Kidney (tissue), 14 donors: ENCODE results near the gene ZNF595. TPM values are rescaled to one million over a fixed set of nuclear protein-coding genes. Genes with fewer than 3 reads are reported as not detected.
A peak's percentile ranks its signal among the peaks of the same experiment; 100 is the strongest.
"Not testable (repeated sequence)": the region's sequence is repeated elsewhere in the genome, so short reads cannot be mapped to it uniquely, and the experiment has no call there.

Source experiments
- DNase-seq, 5 donors: peaks; one replicate each; pipeline ENCODE4 v3.0.0-alpha.2; 2013 to 2020
- FAIRE-seq: peaks from 2 replicates; lab custom pipeline; 2012; peaks lifted over from hg19 to GRCh38; lab: Jason Lieb, UNC
- H3K27ac ChIP-seq, 2 donors: one replicate each; pipeline ENCODE4 v1.7.0; 2013; ENCODE audit warnings: low read depth in 2 of 2, low read length in 2 of 2, inconsistent platforms in 1 of 2
- H3K27me3 ChIP-seq: one replicate; pipeline ENCODE4 v1.7.1; 2013; ENCODE audit warnings: low read length, inconsistent platforms; ENCODE audit not compliant: control insufficient read depth, insufficient read depth
- H3K36me3 ChIP-seq, 3 donors: one replicate each; pipeline versions ENCODE4 v1.7.0 to v1.7.1; 2013; ENCODE audit warnings: low read length in 3 of 3, control low read depth in 1 of 3, inconsistent platforms in 1 of 3; ENCODE audit not compliant: insufficient read depth in 3 of 3, control insufficient read depth in 2 of 3
- H3K4me1 ChIP-seq, 3 donors: one replicate each; pipeline versions ENCODE4 v1.7.0 to v1.7.1; 2013; ENCODE audit warnings: low read length in 3 of 3, inconsistent platforms in 1 of 3, low read depth in 1 of 3; ENCODE audit not compliant: control insufficient read depth in 2 of 3, insufficient read depth in 2 of 3
- H3K4me3 ChIP-seq, 3 donors: one replicate each; pipeline versions ENCODE4 v1.7.0 to v1.8.1; 2013; ENCODE audit warnings: low read length in 3 of 3, control low read depth in 1 of 3, inconsistent platforms in 1 of 3
- H3K9ac ChIP-seq, 3 donors: one replicate each; pipeline versions ENCODE4 v1.7.0 to v1.7.1; 2013; ENCODE audit warnings: low read length in 3 of 3, control low read depth in 1 of 3, inconsistent platforms in 1 of 3
- H3K9me3 ChIP-seq, 3 donors: one replicate each; pipeline versions ENCODE4 v1.7.0 to v1.7.1; 2013; ENCODE audit warnings: low read length in 3 of 3, control low read depth in 1 of 3, inconsistent platforms in 1 of 3; ENCODE audit not compliant: control insufficient read depth in 2 of 3, insufficient read depth in 1 of 3
- intact Hi-C: fragments of 100-400 bp; cut with DNase I; formaldehyde crosslinking; loops from one replicate; pipeline ENCODE4 v1.11.1; 2022
- polyA plus RNA-seq: library from polyadenylated mRNA; stranded (reverse); fragments of 350-450 nt; fragmentation: Illumina TruSeq; extraction: RNeasy Lipid Tissue Mini Kit (QIAGEN cat#74804); gene quantifications from one replicate; pipeline ENCODE4 v1.2.3, GENCODE V29; 2014; ENCODE audit warnings: low read depth, low replicate concordance; ENCODE audit not compliant: insufficient read depth
- total RNA-seq: library from RNA; stranded (reverse); fragmentation: NEBNext Ultra II Directional; extraction: Animal tissue kit (Norgen Biotek cat#: 25700); gene quantifications from one replicate; pipeline ENCODE4 v1.2.1, GENCODE V29; 2021
- TF ChIP-seq, protein P1 (sequence below): IDR thresholded peaks from 3 replicates; pipeline ENCODE4 v1.5.1; 2012; ENCODE audit warnings: mild to moderate bottlenecking, moderate library complexity, borderline replicate concordance; ENCODE audit not compliant: insufficient read depth; ENCODE audit errors: extremely low read depth
- donor health status: control.
- donor health status: control.
- donor health status: control.
- donor health status: control.
- donor health status: control.
- donor health status: DM: yes; HTN: yes; CAD: no.
- donor health status: Normal renal cell carcinoma (clear cell type).

ZNF595 gene
- total and polyA plus RNA-seq, 2 donors from 2014 or later, result 6.0 to 18.3 TPM

DNA sequence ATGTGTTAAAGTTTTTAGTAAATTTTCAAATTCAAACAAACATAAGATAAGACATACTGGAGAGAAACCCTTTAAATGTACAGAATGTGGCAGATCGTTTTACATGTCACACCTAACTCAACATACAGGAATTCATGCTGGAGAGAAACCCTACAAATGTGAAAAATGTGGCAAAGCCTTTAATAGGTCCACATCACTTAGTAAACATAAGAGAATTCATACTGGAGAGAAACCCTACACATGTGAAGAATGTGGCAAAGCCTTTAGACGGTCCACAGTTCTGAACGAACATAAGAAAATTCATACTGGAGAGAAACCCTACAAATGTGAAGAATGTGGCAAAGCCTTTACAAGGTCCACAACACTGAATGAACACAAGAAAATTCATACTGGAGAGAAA lies 32.8 kb downstream of the ZNF595 start:
- intact Hi-C loops, result no loop called here
- peaks cover 28 to 75% (median 62%) of the 10 kb centered on the region in 3 donors for H3K9me3 ChIP-seq
- no peaks in the 10 kb centered on the region for H3K4me1 ChIP-seq
- H3K4me3 ChIP-seq, result peak overlapping the region in 1 of 3 donors; percentile 32
- H3K27me3 ChIP-seq, result no peaks in the 10 kb centered on the region
- FAIRE-seq (no peak), DNase-seq (no peak)
- no peak overlapping the region for H3K27ac ChIP-seq
- H3K36me3 ChIP-seq, result peaks cover 16 to 23% (median 17%) of the 10 kb centered on the region in 3 donors
- TF ChIP-seq, protein P1, sequence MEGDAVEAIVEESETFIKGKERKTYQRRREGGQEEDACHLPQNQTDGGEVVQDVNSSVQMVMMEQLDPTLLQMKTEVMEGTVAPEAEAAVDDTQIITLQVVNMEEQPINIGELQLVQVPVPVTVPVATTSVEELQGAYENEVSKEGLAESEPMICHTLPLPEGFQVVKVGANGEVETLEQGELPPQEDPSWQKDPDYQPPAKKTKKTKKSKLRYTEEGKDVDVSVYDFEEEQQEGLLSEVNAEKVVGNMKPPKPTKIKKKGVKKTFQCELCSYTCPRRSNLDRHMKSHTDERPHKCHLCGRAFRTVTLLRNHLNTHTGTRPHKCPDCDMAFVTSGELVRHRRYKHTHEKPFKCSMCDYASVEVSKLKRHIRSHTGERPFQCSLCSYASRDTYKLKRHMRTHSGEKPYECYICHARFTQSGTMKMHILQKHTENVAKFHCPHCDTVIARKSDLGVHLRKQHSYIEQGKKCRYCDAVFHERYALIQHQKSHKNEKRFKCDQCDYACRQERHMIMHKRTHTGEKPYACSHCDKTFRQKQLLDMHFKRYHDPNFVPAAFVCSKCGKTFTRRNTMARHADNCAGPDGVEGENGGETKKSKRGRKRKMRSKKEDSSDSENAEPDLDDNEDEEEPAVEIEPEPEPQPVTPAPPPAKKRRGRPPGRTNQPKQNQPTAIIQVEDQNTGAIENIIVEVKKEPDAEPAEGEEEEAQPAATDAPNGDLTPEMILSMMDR, result no peak
- H3K9ac ChIP-seq, result no peak overlapping the region

DNA sequence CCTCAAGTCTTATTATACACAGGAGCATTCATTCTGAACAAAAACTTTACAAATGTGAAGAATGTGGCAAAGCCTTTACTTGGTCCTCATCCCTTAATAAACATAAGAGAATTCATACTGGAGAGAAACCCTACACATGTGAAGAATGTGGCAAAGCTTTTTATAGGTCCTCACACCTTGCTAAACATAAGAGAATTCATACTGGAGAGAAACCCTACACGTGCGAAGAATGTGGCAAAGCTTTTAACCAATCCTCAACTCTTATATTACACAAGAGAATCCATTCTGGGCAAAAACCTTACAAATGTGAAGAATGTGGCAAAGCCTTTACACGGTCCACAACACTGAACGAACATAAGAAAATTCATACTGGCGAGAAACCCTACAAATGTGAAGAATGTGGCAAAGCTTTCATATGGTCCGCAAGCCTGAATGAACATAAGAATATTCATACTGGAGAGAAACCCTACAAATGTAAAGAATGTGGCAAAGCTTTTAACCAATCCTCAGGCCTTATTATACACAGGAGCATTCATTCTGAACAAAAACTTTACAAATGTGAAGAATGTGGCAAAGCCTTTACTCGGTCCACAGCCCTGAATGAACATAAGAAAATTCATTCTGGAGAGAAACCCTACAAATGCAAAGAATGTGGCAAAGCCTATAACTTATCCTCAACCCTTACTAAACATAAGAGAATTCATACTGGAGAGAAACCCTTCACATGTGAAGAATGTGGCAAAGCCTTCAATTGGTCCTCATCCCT lies 33.6 kb downstream of the ZNF595 start:
- intact Hi-C loops, H3K4me1 ChIP-seq, H3K9ac ChIP-seq, FAIRE-seq, H3K27ac ChIP-seq, H3K27me3 ChIP-seq, DNase-seq: not testable (repeated sequence)
- H3K36me3 ChIP-seq, result peaks cover 14 to 23% (median 16%) of the 10 kb centered on the region in 3 donors
- peak overlapping the region in 1 of 3 donors; percentile 32 for H3K4me3 ChIP-seq
- H3K9me3 ChIP-seq, result peaks cover 26 to 76% (median 61%) of the 10 kb centered on the region in 3 donors

DNA sequence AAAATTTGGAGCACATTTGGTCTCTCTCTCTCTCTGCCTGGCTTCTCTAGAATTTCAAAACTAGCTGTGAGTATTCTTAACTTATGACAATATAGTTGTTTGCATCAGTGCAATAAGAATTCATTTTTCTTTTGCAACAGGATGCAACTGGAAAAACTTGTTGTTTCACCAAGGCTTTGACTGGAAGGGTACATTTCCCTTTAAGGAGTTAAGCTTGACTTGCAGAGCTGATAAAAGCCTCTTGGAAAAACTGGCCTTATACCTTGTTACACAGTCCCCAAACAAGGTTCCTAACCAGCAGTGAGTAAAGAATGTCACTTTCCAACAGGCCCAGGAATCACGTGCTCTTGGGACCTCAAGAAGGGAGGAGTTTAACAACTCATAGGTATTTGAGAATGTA lies 45.3 kb downstream of the ZNF595 start:
- H3K9me3 ChIP-seq, result peaks cover 1 to 87% (median 19%) of the 10 kb centered on the region in 3 donors
- no peak overlapping the region for H3K4me3 ChIP-seq
- intact Hi-C loops, result no loop called here
- H3K36me3 ChIP-seq, result no peaks in the 10 kb centered on the region
- H3K4me1 ChIP-seq, result no peaks in the 10 kb centered on the region
- no peak overlapping the region for H3K9ac ChIP-seq
- TF ChIP-seq, protein P1, result no peak
- no peaks in the 10 kb centered on the region for H3K27me3 ChIP-seq
- DNase-seq, result no peak
- no peak for FAIRE-seq
- H3K27ac ChIP-seq, result no peak overlapping the region

DNA sequence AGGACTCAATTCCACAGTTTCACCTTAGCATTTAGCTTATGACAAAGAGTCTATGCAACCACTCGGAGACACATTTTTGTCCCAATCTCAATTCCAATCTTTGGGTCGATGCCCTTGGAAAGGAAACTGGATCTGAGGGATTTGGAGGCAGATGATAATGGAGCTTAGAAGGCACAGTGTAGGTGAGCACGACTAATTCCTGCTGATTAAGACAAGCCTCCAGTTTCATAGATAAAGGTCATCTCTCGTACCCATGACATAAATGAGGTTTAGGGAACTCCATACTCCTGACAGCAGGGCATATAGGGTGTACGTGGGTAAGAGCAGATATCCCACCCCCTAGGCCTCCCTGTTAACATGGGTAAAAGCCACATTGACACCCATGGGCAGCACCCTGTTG lies 46.7 kb downstream of the ZNF595 start:
- H3K27me3 ChIP-seq, result no peaks in the 10 kb centered on the region
- TF ChIP-seq, protein P1, result no peak
- no peak for FAIRE-seq

More for the DNA sequence above, 46.7 kb downstream of the ZNF595 start:
- intact Hi-C loops, result no loop called here
- no peak overlapping the region for H3K27ac ChIP-seq
- peaks cover 1 to 74% (median 12%) of the 10 kb centered on the region in 3 donors for H3K9me3 ChIP-seq
- DNase-seq, result no peak
- H3K36me3 ChIP-seq, result no peaks in the 10 kb centered on the region
- no peak overlapping the region for H3K9ac ChIP-seq
- H3K4me3 ChIP-seq, result no peak overlapping the region
- H3K4me1 ChIP-seq, result no peaks in the 10 kb centered on the region
